ENCODE results near the gene DGLUCY.

The DGLUCY gene

DNA sequence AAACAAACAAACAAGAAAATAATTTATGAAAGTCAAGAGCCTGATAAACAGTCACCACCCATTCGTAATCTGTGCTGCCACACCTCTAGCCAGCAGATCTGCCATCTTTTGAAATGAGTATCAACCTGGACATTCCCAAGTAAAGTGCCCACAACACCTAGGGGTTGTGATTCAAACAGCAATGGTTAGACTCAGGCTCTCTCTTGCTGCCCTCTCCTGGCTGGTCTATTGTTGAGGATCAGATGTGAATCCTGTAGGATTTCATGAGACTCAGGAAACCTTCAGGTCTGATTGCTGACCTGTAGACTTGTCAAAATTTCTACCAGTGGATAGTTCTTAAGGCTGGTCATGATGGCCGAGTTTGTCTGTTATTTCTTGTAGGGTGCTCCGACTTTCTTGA lies 26.8 kb downstream of the DGLUCY start:
- no peaks in the 10 kb centered on the region; the same call in 1 of the 2 replicates for H3K79me2 ChIP-seq (ENCODE audit: control insufficient read depth, low read length)
- peaks cover 13% of the 10 kb centered on the region for H3K4me1 ChIP-seq (ENCODE audit: control insufficient read depth, low read length)
- H3K9me3 ChIP-seq (ENCODE audit: control insufficient read depth, insufficient read depth, low read length): no peaks in the 10 kb centered on the region
- no peaks in the 10 kb centered on the region for H4K20me1 ChIP-seq (ENCODE audit: control insufficient read depth, insufficient read depth, low read depth, low read length)
- no peak overlapping the region for H3K4me2 ChIP-seq (ENCODE audit: low read length)
- 0 out of 2 replicates have a peak, but pooled peaks cover 4% of the 10 kb centered on the region for H3F3A ChIP-seq (ENCODE audit: control insufficient read depth, insufficient read depth)
- no peak overlapping the region for H3K27ac ChIP-seq (ENCODE audit: low read depth, low read length)
- no peaks in the 10 kb centered on the region for H3K36me3 ChIP-seq (ENCODE audit: control insufficient read depth, low read length)
- H3K27me3 ChIP-seq (ENCODE audit: control insufficient read depth, low read length): no peaks in the 10 kb centered on the region
- TF ChIP-seq, protein P1, sequence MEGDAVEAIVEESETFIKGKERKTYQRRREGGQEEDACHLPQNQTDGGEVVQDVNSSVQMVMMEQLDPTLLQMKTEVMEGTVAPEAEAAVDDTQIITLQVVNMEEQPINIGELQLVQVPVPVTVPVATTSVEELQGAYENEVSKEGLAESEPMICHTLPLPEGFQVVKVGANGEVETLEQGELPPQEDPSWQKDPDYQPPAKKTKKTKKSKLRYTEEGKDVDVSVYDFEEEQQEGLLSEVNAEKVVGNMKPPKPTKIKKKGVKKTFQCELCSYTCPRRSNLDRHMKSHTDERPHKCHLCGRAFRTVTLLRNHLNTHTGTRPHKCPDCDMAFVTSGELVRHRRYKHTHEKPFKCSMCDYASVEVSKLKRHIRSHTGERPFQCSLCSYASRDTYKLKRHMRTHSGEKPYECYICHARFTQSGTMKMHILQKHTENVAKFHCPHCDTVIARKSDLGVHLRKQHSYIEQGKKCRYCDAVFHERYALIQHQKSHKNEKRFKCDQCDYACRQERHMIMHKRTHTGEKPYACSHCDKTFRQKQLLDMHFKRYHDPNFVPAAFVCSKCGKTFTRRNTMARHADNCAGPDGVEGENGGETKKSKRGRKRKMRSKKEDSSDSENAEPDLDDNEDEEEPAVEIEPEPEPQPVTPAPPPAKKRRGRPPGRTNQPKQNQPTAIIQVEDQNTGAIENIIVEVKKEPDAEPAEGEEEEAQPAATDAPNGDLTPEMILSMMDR (IDR thresholded peaks at IDR 0.05; ENCODE audit: low read depth, low read length, poor library complexity, severe bottlenecking): peak; percentile 18
- TF ChIP-seq EZH2phosphoT487 (IDR thresholded peaks at IDR 0.05; ENCODE audit: borderline replicate concordance, low read length): no peak
- no peaks in the 10 kb centered on the region for H3K9me2 ChIP-seq (replicated peaks; ENCODE audit: control insufficient read depth, low read length)
- no peak overlapping the region for H3K4me3 ChIP-seq (ENCODE audit: low read length)

DNA sequence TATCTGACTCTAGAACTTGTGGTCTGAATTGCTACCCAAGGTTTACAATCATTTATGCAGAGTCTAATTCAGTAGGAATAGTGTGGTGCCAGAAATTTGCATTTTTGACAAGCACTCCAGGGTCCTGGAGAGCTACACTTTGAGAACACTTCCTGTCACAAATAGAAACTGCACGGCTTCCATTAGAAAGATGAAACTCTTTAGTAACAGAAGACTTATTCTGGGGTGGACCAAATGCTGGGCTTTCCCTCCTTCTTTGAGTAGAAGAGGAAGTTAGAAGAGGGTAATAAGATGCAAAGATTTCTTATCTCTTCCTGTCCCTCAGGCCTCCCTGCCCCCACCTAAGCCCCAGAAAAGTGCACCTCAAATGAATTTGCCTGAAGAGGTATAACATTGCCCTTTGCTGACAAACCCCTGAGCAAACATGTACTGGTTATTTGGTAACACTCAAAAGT lies 28.4 kb downstream of the DGLUCY start:
- Histone ChIP-seq H3K4me2 (ENCODE audit: low read length) (peak overlapping the region; percentile 54), H3K36me3 (ENCODE audit: control insufficient read depth, low read length) (no peaks in the 10 kb centered on the region), H4K20me1 (ENCODE audit: control insufficient read depth, insufficient read depth, low read depth, low read length) (no peaks in the 10 kb centered on the region), H3K79me2 (ENCODE audit: control insufficient read depth, low read length) (no peaks in the 10 kb centered on the region; the same call in 1 of the 2 replicates), H3K4me1 (ENCODE audit: control insufficient read depth, low read length) (peaks cover 13% of the 10 kb centered on the region), H3K9me3 (ENCODE audit: control insufficient read depth, insufficient read depth, low read length) (no peaks in the 10 kb centered on the region), H3K27ac (ENCODE audit: low read depth, low read length) (peak overlapping the region; percentile 22), H3K4me3 (ENCODE audit: low read length) (peak overlapping the region; percentile 23), H3K9me2 (replicated peaks; ENCODE audit: control insufficient read depth, low read length) (no peaks in the 10 kb centered on the region), H3F3A (ENCODE audit: control insufficient read depth, insufficient read depth) (0 out of 2 replicates have a peak, but pooled peaks cover 4% of the 10 kb centered on the region), H3K27me3 (ENCODE audit: control insufficient read depth, low read length) (no peaks in the 10 kb centered on the region)
- no peak for TF ChIP-seq EZH2phosphoT487 (IDR thresholded peaks at IDR 0.05; ENCODE audit: borderline replicate concordance, low read length)
- TF ChIP-seq, protein P1 (IDR thresholded peaks at IDR 0.05; ENCODE audit: low read depth, low read length, poor library complexity, severe bottlenecking): no peak

GRCh38 chr14:91143862-91144261 lies 30.0 kb downstream of the DGLUCY start:
- H3K36me3 ChIP-seq (ENCODE audit: control insufficient read depth, low read length): no peaks in the 10 kb centered on the region

More at GRCh38 chr14:91143862-91144261, 30.0 kb downstream of the DGLUCY start:
- Histone ChIP-seq H4K20me1 (ENCODE audit: control insufficient read depth, insufficient read depth, low read depth, low read length) (no peaks in the 10 kb centered on the region), H3K79me2 (ENCODE audit: control insufficient read depth, low read length) (no peaks in the 10 kb centered on the region; the same call in 1 of the 2 replicates), H3K4me3 (ENCODE audit: low read length) (no peak overlapping the region), H3K9me2 (replicated peaks; ENCODE audit: control insufficient read depth, low read length) (no peaks in the 10 kb centered on the region), H3K4me2 (ENCODE audit: low read length) (no peak overlapping the region), H3K9me3 (ENCODE audit: control insufficient read depth, insufficient read depth, low read length) (no peaks in the 10 kb centered on the region), H3K27ac (ENCODE audit: low read depth, low read length) (no peak overlapping the region), H3F3A (ENCODE audit: control insufficient read depth, insufficient read depth) (0 out of 2 replicates have a peak, but pooled peaks cover 4% of the 10 kb centered on the region), H3K27me3 (ENCODE audit: control insufficient read depth, low read length) (no peaks in the 10 kb centered on the region), H3K4me1 (ENCODE audit: control insufficient read depth, low read length) (peaks cover 13% of the 10 kb centered on the region)
- TF ChIP-seq, protein P1 (IDR thresholded peaks at IDR 0.05; ENCODE audit: low read depth, low read length, poor library complexity, severe bottlenecking): no peak
- TF ChIP-seq EZH2phosphoT487 (IDR thresholded peaks at IDR 0.05; ENCODE audit: borderline replicate concordance, low read length): no peak
